NCI-H2029 (cell line): ENCODE measurements around the gene PID1.

Experiments used
- DNase-seq: peaks from one replicate; lab custom pipeline; 2025; lab: John Stamatoyannopoulos, UW

The PID1 gene

GRCh38 chr2:229164545-229165249 is 106.4 kb downstream of the PID1 start:
- DNase-seq = no peak

- DNase-seq = no peak
These were observed 107.2 kb downstream of the PID1 start for GRCh38 chr2:229163893-229164292.

GRCh38 chr2:229162015-229162414 is 109.1 kb downstream of the PID1 start:
- no peak for DNase-seq

DNA sequence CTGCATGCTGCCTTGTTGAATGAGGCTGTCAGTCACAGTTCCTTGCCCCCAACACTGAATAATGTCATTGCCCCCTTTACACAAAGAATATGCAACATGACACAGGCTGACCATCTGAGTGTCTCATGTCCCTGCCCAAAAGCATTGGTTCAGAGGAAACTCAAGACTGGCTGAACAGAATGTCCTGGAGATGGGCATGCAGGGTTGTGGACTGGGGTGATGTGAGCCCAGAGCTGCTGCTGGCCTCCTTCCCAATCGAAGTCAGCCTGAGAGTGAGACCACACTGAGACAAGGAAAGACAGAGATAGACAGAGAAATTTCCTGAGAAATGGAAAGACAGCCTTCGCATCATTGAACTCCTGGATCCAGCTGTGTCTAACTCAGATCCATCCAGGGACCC is 110.1 kb downstream of the PID1 start:
- no peak for DNase-seq

DNA sequence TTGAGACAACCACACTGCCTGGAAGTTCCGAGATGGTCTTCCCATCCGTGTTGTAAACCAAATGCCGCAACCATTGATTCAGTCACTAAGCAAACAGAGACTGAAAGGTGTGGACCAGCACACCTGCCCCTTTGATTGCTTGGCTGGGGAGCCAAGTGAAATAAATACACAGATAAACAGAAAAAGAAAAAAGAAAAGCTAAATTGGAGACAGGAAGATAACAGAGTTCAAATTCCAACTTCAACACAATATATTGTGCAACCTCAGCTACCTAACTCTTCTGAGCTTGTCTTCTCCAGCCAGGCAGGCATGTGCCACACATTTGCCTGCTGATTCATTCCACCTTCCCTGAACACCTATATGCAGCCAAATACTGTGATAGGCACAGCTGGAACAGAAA is 110.9 kb downstream of the PID1 start:
- peak; percentile 61 for DNase-seq

GRCh38 chr2:229159405-229159804 is 111.7 kb downstream of the PID1 start:
- no peak for DNase-seq

DNA sequence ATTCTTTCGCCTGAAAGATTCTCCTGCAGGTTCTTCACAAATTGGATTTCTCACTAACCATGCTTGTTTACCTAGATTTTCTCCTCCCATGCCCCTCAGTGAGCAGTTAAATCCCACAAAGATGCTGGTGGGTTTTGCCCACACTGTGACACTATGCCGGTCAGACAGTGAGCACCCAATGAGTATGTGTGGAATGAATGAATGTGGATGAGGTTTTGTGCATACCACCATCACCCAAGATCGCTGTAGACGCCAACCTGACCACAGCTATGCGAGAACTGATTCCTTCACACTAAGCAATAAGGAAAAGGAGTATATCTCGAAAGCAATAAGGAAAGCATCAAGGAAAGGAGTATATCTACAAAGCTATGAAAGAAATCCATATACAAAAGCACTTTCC is 116.7 kb downstream of the PID1 start:
- DNase-seq = no peak

GRCh38 chr2:229153951-229154350 is 117.1 kb downstream of the PID1 start:
- DNase-seq = no peak

GRCh38 chr2:229153267-229153666 is 117.8 kb downstream of the PID1 start:
- no peak for DNase-seq

DNA sequence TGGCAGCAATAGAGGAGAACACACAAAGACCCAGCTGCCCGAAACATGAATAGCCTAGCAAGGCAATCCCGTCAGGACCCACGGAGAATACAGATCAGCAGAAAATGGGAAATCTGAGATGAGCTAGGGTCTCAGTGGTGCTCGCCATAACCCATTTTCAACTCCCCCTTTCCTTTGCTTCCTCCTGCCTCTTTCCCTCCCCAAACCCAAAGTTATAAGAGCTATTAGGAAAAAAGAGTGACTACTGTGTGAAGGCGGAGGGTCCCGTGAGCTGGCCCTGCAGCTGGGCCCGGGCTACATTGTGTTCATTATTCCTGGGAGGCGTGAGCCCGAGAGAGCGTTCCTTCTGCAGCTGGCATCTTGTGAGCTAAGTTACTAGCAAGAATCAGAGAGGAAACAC is 118.4 kb downstream of the PID1 start:
- DNase-seq = no peak

GRCh38 chr2:229150317-229150716 is 120.8 kb downstream of the PID1 start:
- no peak for DNase-seq

- DNase-seq = no peak
These were observed 129.6 kb downstream of the PID1 start for GRCh38 chr2:229141424-229142025.

GRCh38 chr2:229137639-229138038 is 133.4 kb downstream of the PID1 start:
- no peak for DNase-seq

DNA sequence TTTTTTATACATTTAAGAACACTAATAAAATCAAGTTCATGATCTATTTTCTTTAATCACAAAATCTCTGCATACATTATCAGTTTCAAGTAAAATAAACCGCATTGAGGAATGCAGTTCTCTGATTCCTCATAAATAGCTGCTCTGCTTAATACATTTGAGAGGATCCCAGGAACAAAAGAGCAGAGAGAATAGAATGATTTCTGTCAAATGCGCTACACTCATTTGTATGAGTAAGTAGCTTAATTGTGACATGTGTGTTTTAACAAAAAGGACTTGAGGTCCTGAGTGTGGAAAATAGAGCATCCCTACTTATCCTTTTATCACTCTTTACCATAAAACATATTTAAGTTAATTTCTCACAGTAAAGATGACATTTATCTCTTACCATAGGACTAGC is 134.0 kb downstream of the PID1 start:
- no peak for DNase-seq

- peak; percentile 21 for DNase-seq
These were observed 137.8 kb downstream of the PID1 start for GRCh38 chr2:229133155-229133772.

DNA sequence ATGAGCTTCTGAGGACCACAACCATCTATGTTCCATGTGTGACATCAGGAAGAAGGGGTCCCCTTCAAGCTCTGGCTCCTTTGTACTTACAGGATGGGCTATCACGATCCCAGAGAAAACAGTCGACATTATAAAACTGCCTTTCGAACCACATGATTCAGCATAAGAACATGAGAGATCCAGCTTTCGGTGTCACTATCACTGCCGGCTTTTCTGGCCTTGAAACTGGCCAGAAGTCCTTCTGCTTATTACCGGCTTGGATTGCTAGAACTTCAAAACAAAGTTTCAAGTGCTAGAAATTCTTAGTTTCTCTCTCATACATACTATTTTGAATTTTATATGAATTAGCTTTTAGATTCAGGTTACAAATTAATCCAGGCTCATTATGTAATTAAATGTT is 138.9 kb downstream of the PID1 start:
- no peak for DNase-seq

DNA sequence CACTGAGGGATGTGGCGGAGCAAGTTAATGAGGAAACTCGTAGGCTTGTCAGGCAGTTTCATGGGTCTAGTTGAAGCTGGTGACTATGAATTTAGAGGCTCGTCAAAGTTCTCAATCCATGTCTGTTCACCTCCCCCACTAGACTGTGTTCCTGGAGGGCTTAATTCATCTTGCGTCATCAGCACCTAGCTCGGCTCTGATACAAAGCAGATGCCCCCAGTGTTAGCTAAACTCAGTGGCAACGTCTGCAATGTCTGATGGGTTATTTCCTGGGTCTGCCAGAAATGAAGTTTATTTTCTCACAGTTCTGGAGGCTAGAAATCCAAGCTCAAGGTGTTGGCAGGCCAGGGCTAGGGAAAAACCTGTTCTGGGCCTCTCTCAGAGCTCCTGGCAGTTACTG is 140.6 kb downstream of the PID1 start:
- DNase-seq = no peak

- no peak for DNase-seq
These were observed 141.2 kb downstream of the PID1 start for GRCh38 chr2:229129738-229130371.

DNA sequence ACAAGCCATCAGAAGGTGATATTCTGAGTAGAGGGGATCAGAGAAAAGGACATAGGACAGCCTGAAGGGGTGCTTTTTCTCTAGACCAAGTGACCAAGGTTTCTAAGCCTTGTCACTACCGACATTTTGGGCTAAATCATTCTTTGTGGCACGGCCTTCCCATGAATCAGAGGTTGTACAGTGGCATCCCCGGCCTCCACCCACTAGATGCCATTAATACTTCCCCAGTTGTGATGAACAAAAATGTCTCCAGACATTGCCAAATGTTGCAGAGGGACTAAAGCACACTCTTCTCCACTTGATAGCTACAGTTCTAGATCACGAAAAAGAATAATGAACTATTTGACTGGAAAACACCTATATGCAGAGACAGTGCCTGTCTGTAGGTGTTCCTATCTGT is 143.6 kb downstream of the PID1 start:
- DNase-seq = no peak

- DNase-seq = no peak
These were observed 145.0 kb downstream of the PID1 start for GRCh38 chr2:229126066-229126465.

DNA sequence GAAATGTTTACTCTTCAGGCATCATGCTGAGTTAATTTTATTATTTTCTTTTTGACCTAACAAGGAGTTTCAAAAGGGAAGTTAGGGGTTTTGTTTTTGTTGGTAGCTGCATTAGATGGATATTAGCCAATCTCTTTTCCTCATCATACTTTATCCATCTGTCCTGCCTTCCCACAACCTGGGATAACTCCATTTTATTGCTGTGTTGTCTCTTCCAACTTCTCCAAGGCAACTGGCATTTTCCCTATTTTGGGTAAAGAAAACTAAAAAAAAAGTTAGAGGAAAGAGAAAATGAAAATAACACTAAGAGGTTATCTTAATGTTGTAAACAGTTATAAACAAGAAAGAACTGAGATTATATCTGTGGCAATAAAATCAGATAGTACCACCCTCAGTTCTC is 147.0 kb downstream of the PID1 start:
- no peak for DNase-seq

GRCh38 chr2:229118927-229119326 is 152.2 kb downstream of the PID1 start:
- no peak for DNase-seq

- no peak for DNase-seq
These were observed 152.8 kb downstream of the PID1 start for GRCh38 chr2:229118336-229118735.
